ENCODE data around the gene PRKCE.
A peak's percentile ranks its signal among the peaks of the same experiment; 100 is the strongest.

PRKCE gene

DNA sequence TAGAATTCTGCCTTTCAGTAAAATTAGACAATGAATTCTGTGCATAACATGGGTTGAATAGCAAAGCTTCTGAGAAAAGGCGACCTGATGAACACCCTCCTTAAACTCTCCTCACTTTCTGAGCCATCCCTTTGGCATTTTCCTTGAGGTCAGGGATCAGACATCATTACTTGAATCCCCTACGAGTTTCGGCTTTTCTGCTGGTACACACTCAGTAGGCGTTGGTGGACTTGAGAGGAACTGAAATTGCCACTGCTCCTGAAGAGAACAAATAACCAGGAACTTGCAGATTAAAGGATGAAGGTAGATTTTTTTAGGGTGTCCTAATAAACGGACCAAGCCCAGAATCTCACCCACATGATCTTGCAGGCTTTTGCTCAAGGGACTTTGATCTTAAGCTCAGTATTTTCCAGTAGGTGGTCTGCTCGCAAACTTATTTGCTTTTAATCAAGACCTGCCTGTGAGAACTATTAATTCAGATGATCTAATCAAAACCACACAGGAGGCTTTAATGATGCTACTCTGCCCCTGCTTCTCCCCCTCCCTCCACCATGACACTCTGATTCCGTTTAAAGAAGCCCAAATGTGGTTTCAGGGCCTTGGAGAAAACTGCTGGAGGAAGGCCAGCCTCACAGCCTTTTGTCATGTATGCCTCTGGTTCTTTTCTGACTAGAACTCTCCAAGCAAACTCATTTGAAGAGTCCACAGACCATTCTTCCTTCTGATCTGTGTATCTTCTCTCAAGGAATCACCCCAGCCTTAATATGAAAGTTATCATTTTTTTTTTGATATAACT lies 124.9 kb downstream of the PRKCE start:
- no peak for DNase-seq (ENCODE audit: low read depth in 2 of 2, low spot score in 1 of 2)

DNA sequence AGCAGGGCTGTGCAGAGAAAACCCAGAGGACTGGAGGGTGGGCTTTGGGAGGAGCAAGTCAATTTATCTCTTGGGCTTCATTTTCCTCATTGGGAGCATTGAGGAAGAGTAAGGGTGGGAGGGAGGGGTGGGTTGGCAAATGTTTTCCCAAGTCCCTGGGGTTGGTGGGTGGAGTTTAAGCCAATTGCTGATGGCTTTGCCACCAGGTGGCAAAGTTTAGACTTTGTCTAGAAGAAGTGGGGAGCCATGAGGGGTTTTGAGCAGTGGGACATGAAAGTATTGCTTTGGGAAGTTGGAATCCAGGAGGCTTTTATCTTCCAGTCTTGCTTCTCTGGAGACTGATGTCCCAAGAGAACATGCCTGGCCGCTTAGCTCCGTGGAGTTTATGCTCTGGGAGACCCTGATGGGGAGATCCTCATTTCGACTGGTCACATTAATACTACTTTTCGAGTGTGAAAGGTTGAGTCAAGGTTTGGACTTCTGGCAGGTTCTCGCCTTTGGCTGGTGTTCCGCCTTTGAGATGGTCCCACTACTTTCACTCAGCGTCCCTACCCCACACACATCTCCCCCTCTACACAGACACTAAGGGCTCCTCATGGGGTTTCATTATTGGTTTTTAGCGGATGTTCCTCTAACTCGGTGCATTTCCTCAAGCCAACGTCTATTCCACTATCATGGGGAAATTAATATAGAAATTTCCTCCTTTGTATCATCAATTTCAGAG lies 126.7 kb downstream of the PRKCE start:
- DNase-seq (ENCODE audit: low read depth in 2 of 2, low spot score in 1 of 2), result no peak

DNA sequence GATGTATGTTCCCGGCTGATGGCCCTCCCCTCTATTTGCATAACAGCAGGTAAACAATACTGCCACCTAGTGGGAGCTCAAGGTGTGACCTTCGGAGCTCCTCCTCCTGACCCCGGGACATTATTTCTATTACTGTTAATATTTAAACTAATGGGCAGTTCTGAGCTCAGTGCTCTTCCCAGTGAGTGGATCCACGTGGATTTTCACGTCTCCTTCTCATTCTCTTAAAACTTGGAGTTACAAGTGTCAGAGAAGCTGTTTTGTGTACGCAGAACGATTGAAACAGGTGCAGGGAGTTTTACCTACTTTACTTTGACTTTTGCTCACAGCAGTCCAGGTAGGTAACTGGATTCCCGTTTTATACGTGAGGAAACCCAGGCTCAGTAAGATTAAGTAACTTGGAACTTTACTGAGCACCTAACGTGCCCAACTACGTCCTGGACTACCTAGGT lies 127.3 kb downstream of the PRKCE start:
- peak; percentile 23 to 50 for DNase-seq (ENCODE audit: low read depth in 2 of 2, low spot score in 1 of 2)

DNA sequence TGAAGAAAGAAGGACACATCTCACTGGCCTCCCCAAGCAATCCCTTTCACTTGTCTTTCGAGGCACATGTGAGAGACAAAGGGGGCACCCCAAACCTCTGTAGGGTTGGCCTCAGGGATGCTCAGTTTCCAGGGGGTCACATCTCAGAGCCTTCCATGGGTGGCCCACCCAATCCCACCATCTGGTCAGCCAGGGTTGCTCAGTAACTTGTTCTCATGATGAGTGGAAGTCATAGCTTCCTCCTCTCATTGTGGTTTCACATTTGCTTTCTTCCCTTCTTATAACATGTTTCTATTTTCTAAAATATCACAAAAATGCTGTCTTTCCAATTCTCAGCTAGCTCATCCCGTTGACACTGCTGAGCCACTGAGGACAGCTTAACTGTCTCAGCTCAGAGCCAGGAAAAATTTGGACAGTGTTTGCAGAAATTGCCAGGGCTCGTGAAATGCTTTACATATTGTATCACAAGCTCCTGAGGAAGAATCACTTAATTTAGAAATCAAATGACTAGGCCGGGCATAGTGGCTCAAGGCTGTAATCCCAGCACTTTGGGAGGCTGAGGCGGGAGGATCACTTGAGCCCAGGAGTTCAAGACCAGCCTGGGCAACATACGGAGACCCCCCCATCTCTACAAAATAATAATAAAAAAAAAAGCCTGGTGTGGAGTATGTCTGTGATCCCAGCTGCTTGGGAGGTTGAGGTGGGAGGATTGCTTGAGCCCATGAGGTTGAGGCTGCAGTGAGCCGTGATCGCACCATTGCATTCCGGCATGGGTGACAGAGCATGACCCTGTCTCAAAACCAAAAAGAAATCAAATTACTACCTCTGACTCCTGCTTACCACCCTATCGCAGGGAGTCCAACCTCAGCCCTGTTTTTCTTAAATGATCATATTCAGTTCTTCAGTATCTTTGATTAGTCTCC lies 129.3 kb downstream of the PRKCE start:
- no peak for DNase-seq (ENCODE audit: low read depth in 2 of 2, low spot score in 1 of 2)

DNA sequence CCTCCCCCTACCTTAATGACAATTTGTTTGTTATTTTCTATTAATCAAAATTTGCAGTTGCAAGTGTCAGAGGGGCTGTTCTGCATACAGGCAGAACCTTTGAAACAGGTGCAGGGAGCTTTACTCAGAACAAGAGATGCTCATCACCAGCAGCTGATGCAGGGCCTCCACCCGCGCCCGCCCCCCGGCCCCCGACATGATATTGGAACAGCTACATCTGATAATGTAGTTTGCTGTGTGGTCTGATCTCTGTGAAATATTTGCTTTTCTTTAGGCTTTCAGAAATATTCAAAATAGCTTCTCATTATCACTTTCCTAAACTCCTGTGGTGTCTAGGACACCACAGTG lies 130.0 kb downstream of the PRKCE start:
- DNase-seq (ENCODE audit: low read depth in 2 of 2, low spot score in 1 of 2), result no peak

DNA sequence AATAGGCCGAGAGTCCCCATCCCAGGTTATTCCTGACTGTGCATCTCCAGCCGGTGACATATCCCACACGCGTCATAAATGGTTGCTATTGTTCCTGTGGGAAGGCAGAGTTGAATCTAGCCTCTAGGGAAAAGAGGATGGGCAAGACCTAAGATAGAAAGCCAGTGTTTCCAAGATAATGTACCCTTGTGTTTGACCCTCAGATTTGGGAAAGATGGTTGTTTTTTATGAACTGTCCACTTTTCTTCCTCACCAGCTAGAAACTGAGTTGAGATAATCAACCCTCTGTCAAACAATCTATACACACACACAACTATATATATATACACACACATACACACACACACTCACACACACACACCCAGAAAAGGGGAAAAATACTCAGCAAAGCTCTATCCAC lies 131.0 kb downstream of the PRKCE start:
- DNase-seq (ENCODE audit: low read depth in 2 of 2, low spot score in 1 of 2), result no peak

DNA sequence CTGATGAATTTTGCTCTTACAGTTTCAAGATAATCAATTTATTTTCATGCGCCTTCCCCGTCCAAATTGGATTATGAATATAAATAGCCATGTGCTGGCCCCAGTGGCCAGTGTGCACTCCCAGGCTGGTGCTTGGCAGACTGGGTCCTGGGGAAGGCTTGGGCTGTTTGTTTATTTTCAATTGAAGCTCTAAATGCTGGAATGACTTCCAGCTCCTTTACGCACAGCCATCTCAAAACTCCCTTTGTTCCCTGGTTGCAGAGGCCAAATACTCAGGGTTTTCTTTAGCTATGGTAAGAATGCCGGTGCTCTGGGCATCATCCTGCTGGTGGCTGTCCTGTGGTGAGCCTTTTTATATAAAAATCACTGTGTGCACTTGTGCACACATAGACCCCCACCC lies 131.5 kb downstream of the PRKCE start:
- DNase-seq (ENCODE audit: low read depth in 2 of 2, low spot score in 1 of 2), result no peak

DNA sequence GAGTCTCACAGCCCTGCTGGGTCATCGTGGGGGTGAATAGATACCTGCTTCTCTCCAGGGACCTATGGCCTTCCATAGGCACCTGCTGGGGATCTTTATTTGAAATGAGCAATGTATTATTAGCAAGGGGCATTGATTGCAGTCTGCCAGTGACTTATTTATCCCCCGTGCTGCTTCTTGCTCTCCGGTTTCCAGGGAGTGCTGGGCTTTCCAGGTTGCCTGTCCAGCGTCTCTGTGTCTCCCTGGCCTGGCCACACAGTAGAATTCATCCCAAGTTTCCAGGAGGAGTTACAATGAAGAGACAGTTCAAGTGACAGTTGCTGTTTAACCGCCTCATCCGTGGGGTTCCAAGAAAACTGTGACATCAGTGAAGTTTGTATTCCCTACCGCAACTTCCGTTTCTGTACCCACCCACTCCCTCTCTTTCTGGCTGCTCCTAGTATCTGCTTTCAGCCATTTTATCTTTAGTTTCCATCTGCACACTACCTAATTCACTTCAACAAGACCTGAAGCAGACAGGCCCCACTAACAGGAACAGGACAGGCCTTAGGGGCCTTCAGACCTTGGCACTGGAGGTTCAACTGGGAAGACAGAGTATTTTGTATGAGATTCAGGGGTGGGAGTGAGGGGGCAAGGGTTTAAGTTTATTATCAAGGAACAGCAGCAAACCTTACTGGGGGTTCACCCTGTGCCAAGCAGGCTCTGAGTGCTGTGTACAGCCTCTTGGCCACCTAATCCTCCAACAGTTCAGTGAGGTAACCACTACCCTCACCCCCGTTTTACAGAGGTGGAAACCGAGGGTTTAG lies 134.8 kb downstream of the PRKCE start:
- no peak for DNase-seq (ENCODE audit: low read depth in 2 of 2, low spot score in 1 of 2)

DNA sequence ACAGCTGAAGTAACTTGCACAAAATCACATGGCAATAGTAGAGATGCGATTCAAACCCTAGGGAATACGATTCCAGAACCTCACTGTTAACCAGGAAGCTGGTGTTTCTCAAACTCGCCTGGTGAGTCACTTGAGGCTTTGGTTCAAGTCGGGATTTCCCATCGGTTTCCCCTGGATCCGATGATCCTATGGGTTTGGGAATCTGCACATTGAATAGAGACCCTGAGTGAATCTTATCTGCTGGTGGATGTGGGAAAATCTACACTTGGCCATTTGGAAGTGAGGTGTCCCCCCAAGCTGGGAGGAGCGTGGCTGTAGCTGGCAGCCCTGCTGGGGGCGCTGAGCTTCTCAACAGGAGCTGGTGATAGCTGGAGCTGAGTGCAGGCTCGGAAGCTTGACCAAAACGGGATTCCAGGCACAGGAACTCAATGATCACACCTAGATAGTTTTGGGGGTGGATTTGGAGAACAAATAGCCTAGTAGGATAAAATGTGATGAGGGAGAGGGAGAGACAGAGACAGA lies 135.4 kb downstream of the PRKCE start:
- no peak for DNase-seq (ENCODE audit: low read depth in 2 of 2, low spot score in 1 of 2)

DNA sequence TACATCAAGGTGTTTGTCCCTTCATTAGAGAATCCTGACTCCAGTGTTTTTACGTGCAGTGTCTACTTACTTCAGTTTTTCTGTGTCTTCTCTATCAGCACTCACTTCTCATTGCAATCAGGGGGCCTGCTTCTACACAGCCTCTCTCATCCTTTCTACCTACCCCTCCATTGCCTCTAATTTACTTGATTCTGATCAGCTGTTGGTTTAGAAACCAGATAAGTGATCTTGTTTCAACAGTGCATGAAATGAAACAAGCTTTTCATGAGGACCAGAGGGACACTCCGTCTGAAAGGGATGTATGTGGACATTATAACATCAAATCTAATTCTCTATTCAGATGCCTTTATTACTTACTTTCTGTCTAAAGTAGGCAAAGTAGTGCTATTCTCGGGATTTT lies 136.9 kb downstream of the PRKCE start:
- no peak for DNase-seq (ENCODE audit: low read depth in 2 of 2, low spot score in 1 of 2)

DNA sequence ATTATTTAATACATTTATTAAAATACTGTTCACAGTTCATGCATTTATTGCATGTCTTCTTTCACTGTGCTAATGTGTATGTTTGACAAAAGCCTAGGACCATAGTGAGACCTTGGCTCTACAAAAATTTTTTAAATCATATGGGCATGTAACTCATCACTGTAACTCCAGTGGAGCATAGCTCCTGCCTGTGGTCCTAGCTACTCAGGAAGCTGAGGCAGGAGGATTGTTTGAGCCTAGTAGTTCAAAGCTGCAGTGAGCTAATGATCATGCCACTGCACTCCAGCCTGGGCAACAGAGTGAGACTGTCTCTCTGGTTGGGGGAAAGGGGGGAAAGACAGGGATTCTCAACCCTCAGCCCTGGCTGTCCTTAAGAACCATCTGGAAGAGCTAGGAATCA lies 137.8 kb downstream of the PRKCE start:
- DNase-seq (ENCODE audit: low read depth in 2 of 2, low spot score in 1 of 2), result no peak

DNA sequence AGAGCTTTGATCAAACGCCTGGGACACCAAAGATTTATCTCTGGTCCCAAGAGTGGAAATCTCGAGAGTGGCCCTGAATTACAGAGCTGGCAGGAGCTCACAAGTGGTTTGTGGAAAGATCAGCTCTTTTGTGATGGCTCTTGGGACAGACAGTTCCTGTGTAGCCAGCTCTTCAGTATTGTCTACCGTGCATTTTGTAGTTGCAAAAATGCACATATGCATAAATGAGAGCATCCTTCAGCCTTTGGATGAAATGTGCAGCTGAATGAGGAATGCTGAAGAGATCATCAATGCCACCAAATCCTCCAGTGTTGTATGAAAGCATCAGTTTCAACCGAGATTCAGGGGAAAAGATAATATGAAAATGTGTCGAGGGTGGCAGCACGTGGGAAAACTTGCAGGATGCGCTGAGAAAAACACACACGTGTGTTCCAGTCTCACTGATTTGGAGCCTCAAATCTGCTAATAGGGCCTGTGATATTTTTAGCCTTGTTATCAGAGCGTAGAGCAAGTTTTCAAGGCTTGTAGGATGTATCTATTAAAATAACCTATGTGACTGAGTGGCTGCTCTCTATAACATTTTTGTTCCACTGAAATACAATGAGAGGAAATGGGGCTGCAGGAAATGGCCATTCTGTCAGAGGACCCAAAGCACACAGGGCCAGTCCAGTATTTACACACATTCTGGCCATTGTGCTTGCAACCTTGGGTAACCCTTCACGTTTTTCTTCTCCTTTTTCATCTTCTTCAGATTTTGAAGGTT lies 138.7 kb downstream of the PRKCE start:
- no peak for DNase-seq (ENCODE audit: low read depth in 2 of 2, low spot score in 1 of 2)

DNA sequence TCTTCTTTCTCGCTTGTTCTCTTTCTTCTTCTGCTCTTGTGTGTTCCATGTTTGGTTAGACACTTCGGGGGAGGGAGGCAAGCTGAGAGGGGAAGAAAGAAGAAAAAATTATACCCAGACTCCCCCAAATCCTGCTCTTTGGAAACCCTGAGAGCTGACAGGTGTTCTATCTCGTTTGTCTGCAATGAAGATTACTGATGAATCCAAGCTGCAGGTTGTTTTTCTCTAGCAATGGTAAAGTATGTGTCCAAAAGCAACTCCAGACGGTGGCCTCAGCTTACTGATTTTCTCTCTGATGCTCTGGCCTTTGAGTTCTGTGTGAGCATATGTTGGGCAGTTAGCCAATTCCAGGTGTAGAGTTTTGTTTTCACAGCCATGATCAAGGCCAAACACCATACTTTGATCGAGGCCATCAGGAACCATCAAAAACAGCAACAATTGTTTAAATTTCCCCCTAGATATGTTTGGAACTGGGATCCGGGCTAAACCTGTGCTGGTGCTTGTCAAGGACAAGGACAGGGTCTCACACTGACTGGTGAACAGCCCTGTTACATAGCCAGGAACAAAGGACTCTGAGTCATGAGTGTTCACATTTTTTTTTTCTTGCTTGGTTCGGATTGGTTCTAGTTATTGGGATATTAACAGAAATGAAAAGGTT lies 142.0 kb downstream of the PRKCE start:
- no peak for DNase-seq (ENCODE audit: low read depth in 2 of 2, low spot score in 1 of 2)

DNA sequence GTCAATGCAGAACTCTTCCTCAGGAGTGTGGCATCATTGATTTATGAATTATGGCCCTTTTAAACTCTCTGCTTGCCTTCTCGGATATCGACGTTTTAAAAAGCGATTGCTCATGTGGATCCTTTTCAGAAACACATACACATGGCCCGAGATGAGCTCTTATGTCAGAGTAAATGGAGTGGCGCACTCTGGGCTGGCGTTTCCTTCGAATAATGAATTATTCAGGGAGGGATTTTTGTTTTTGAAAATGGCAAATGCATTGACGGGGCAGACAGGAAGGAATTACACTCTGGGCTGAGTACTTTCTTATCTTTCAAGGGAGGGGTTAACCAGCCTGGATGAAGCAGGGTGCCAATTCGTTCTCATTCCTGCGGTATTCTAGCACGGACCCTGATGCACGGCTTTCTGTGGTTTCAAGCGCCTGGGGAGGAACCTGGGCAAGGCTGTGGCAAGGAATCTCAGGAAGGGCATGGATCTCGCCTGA lies 142.7 kb downstream of the PRKCE start:
- DNase-seq (ENCODE audit: low read depth in 2 of 2, low spot score in 1 of 2), result no peak

DNA sequence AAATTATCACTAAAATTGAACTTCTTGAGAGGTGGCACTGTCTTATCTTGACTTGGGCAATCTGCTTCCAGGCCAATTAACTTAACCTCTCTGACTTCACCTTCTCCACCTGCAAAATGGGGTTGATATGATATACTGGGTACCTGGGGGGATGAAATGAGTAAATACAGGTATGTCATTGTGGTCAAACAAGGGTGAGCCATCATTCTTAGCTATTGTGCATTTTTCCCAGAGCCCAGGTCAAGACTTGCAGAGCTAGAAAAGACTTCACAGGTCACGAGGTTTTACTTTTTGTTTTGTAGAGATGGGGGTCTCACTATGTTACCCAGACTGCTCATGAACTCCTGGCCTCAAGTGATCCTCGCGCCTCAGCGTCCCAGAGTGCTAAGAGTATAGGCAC lies 145.0 kb downstream of the PRKCE start:
- DNase-seq (ENCODE audit: low read depth in 2 of 2, low spot score in 1 of 2), result no peak

DNA sequence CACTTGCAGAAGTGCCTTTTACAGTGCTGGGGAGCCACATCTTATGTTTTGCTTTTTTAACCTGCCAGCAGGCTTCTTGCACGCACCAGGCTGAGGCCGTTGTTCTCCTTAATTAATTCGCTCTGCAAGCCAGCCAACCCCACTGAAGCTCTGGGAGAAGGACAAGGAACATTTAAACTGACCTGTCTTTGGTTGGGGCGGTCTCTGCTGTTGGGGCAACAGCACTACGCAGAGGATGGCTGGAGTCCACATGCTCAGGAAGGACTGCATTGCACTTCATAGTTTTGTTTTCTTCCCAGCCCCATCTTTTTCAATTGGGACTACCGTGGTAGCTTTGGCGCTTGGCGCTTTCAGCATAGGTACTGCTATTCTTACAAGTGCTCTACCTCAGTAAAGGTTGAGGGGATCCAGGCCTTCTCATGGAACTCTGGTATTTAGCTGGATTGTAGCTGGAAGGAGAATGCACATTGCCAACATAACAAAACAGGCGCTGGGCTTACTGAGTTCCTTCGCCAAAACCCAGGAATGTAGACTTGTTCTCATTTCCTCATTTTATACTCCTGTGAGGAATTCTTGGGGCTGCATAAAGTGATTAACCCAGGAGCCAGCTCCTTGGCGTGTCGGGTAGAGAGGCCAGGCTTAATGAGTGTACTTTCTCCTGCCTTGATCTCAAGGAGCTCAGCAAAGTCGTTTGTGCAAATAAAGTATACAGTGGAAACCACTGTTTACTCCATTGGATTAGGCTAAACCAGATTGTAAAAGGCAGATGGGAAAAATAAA lies 146.2 kb downstream of the PRKCE start:
- no peak for DNase-seq (ENCODE audit: low read depth in 2 of 2, low spot score in 1 of 2)

DNA sequence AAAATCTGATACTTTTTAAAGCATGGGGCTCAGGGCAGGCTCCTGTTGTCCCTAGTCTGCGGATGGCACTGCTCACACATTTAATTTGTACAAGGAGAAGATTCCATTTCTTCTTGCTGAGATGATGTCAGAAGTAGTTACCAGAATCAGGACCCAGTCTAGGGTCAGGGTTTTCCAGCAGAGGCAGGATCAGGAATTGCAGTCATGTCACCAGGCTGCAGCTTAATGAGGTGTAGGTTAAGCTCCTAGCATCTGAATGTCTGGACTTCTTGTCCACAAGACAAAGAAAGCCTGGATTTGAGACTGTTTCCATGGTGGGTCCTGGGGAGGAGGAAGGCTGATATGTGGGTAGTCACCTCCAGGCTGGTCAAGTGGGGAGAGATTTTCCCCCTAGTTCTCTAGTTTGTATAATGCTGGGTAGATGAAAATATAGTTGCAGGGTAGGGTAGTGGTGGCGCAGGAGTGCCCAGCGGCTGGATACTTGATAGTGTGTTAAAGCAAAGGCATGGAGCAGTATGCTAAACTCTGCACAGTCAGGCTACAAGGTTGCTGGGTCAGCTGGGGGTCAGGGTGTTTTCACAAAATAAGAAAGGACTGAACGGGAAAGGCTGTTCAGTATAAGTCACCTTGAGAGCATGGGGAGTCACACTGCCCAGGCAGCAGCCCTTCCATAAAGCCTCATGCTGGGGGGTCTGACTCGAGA lies 148.4 kb downstream of the PRKCE start:
- no peak for DNase-seq (ENCODE audit: low read depth in 2 of 2, low spot score in 1 of 2)

Measured in stimulated activated CD8-positive, alpha-beta memory T cell treated with anti-CD3 and anti-CD28 coated beads, Interleukin-4, amount 100 ng/mL, for 4 hours (primary cell).